OCI-LY3 (cell line): ENCODE data around the gene HOXB3.

Experiments
- CTCF ChIP-seq: fragments of 200-600, 300-600 bp; sonication (generic); IDR thresholded peaks from 2 replicates; pipeline ENCODE4 v1.5.1; 2014; ENCODE audit warnings: antibody characterized with exemption, low read length, low read depth
- EZH2phosphoT487 ChIP-seq: fragments of 200-600 bp; shearing (Covaris generic); IDR thresholded peaks from 2 replicates; pipeline ENCODE4 v1.6.1; 2018; ENCODE audit warnings: antibody characterized with exemption, mixed run types, low read depth

GRCh38 chr17:48593840-48594537 is 3.9 kb upstream of the HOXB3 start:
- peak; percentile 89 for TF ChIP-seq CTCF
- TF ChIP-seq EZH2phosphoT487 = no peak
